K562 (cell line): ENCODE measurements around the gene FKBP2. TPM values are rescaled to one million over a fixed set of nuclear protein-coding genes. Genes with fewer than 3 reads are reported as not detected.
A peak's percentile ranks its signal among the peaks of the same experiment; 100 is the strongest.

Experiments used
- CTBP1 ChIP-seq: fragments of 450-650 bp; IDR thresholded peaks from 2 replicates; pipeline ENCODE4 v1.6.1; 2016; ENCODE audit warnings: borderline replicate concordance
- FOXM1 ChIP-seq, 2 experiments: fragments of 450-650 bp in 1 of 2; sonication (generic) in 1 of 2; formaldehyde crosslinking in 1 of 2; IDR thresholded peaks; 2 replicates each; pipeline versions ENCODE4 v1.6.1 to v1.9.0; 2017 to 2022; ENCODE audit warnings: low read depth in 2 of 2, mild to moderate bottlenecking in 2 of 2, missing genetic modification reagents in 1 of 2, moderate library complexity in 1 of 2
- KDM5B ChIP-seq: fragments of 200-600 bp; sonication (generic); IDR thresholded peaks from 2 replicates; pipeline ENCODE4 v1.6.1; 2012; ENCODE audit warnings: low read depth, mild to moderate bottlenecking, moderate library complexity, low read length, control low read depth, inconsistent platforms; ENCODE audit not compliant: insufficient replicate concordance
- MEF2D ChIP-seq: conservative IDR thresholded peaks from 2 replicates; pipeline ENCODE4 v1.6.1; 2016; ENCODE audit warnings: low read depth, missing genetic modification characterization, missing compliant biosample characterization
- MTA3 ChIP-seq: fragments of 450-650 bp; formaldehyde crosslinking; IDR thresholded peaks from 2 replicates; pipeline ENCODE4 v1.6.1; 2017; ENCODE audit warnings: mild to moderate bottlenecking, borderline replicate concordance
- NCOA1 ChIP-seq: fragments of 450-650 bp; IDR thresholded peaks from 2 replicates; pipeline ENCODE4 v1.6.1; 2016; ENCODE audit warnings: low read depth
- NONO ChIP-seq, 2 experiments: fragments of 200-400 bp in 1 of 2; fragments of 450-650 bp in 1 of 2; formaldehyde crosslinking in 1 of 2; IDR thresholded peaks; 2 replicates each; pipeline ENCODE4 v1.6.1; 2017; ENCODE audit warnings: low read depth in 2 of 2, mild to moderate bottlenecking in 2 of 2, moderate library complexity in 2 of 2, low read length in 1 of 2
- POLR2G ChIP-seq: fragments of 200-400 bp; formaldehyde crosslinking; IDR thresholded peaks from 2 replicates; pipeline ENCODE4 v1.6.1; 2017; ENCODE audit warnings: low read depth, mild to moderate bottlenecking, antibody characterized with exemption, low read length, moderate library complexity
- RB1 ChIP-seq: fragments of 450-650 bp; IDR thresholded peaks from 2 replicates; pipeline ENCODE4 v1.6.1; 2017; ENCODE audit warnings: low read depth, mild to moderate bottlenecking
- SIN3A ChIP-seq, 2 experiments: fragments of 150-350 bp in 1 of 2; IDR thresholded peaks; 2 replicates each; pipeline ENCODE4 v1.6.1; 2011 to 2016; ENCODE audit warnings: borderline replicate concordance in 2 of 2, low read depth in 2 of 2, low read length in 2 of 2, mild to moderate bottlenecking in 2 of 2, moderate library complexity in 2 of 2; ENCODE audit not compliant: control insufficient read depth in 1 of 2
- SMARCA4 ChIP-seq: fragments of 450-650 bp; IDR thresholded peaks from 2 replicates; pipeline ENCODE4 v1.6.1; 2016
- ZBTB7A ChIP-seq: IDR thresholded peaks from 2 replicates; pipeline ENCODE4 v1.6.1; 2011; ENCODE audit warnings: low read depth, mild to moderate bottlenecking, low read length, moderate library complexity, borderline replicate concordance; ENCODE audit not compliant: control insufficient read depth
- ZC3H4 ChIP-seq: sonication (generic); formaldehyde crosslinking; IDR thresholded peaks from 2 replicates; pipeline ENCODE4 v1.9.0; 2021; ENCODE audit warnings: missing genetic modification reagents, borderline replicate concordance
- ZNF583 ChIP-seq: fragments of 250-450 bp; sonication (Bioruptor Pico); IDR thresholded peaks from 2 replicates; pipeline ENCODE4 v1.4.0; 2020
- ZNF589 ChIP-seq: fragments of 200-800 bp; sonication (Bioruptor generic); IDR thresholded peaks from 2 replicates; pipeline ENCODE4 v1.6.1; 2016; ENCODE audit warnings: low read depth, missing genetic modification characterization, missing compliant biosample characterization
- polyA plus RNA-seq, 8 experiments: library from polyadenylated mRNA; depleted of rRNA in 4 of 8; stranded (reverse) in 5 of 8; unstranded in 3 of 8; fragments of >200 nt; fragmentation: Nextera tagmentation in 2 of 8; fragmentation: Illumina TruSeq in 1 of 8; extraction: Ambion mirVana in 2 of 8; extraction: Trizol in 1 of 8; gene quantifications; 2 replicates each; pipeline versions ENCODE4 v1.2.1 to v1.2.3, GENCODE V29; 2011 to 2014; ENCODE audit warnings: inconsistent platforms in 1 of 8, missing spikeins in 1 of 8
- total RNA-seq, 7 experiments: library from RNA; depleted of rRNA in 6 of 7; stranded (reverse); fragments of >200 nt in 6 of 7; fragmentation: Illumina TruSeq in 2 of 7; extraction: Trizol in 2 of 7; gene quantifications; 2 replicates each; pipeline versions ENCODE4 v1.2.1 to v1.2.3, GENCODE V29; 2011 to 2021; ENCODE audit warnings: low replicate concordance in 1 of 7
- TF ChIP-seq, protein P1 (sequence below): fragments of 200-800 bp; sonication (Bioruptor generic); IDR thresholded peaks from 2 replicates; pipeline ENCODE4 v1.6.1; 2017; ENCODE audit warnings: missing genetic modification characterization, missing compliant biosample characterization
- TF ChIP-seq, protein P2 (sequence below): fragments of 250-450 bp; sonication (Bioruptor Pico); IDR thresholded peaks from 2 replicates; pipeline ENCODE4 v1.4.0; 2020; ENCODE audit warnings: mild to moderate bottlenecking
- TF ChIP-seq, protein P3 (sequence below), 3 experiments: fragments of 200-800 bp in 1 of 3; sonication (Bioruptor generic) in 1 of 3; sonication (generic) in 1 of 3; formaldehyde crosslinking in 1 of 3; IDR thresholded peaks; 2 replicates each; pipeline versions ENCODE4 v1.6.1 to v1.8.0; 2016 to 2022; ENCODE audit warnings: mild to moderate bottlenecking in 2 of 3, missing compliant biosample characterization in 2 of 3, missing genetic modification characterization in 2 of 3, missing genetic modification reagents in 1 of 3
- TF ChIP-seq, protein P4 (sequence below): fragments of 250-450 bp; sonication (Bioruptor Pico); IDR thresholded peaks from 2 replicates; pipeline ENCODE4 v1.9.0; 2021; ENCODE audit warnings: mild to moderate bottlenecking, inconsistent platforms

The FKBP2 gene
- total and polyA plus RNA-seq, 9 of the 15 experiments (the other 6 are each of a cell fraction or from before 2014, with no cell fraction given), result 3.5 to 151 (median 58.1) TPM

DNA sequence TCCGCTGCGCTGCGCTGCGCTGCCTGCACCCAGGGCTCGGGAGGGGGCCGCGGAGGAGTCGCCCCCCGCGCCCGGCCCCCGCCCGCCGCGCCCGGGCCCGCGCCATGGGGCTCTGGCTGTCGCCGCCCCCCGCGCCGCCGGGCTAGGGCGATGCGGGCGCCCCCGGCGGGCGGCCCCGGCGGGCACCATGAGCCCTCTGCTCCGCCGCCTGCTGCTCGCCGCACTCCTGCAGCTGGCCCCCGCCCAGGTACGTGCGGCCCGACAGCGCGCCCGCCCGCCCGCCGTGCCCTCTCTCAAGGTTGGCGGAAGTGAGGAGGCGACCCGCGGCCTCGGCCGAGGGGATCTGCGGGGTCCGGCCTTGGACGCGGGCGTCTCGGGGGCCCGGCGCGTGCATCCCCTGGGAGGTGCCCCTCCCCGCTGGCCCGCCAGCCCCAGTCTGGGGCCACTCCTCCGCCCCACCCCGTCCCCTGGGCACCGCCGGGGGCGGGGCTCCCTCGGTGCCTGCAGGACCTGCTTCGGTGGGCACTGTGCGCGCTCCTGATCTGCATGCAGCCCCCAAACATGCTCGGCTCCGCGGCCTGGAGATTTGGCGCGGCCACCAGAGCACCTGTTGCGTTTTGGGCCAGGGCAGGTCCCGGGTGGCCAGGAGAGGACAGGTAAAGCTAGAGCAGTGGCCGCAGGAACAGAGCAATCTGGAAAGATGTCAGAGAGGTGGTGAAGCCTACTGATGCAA, 6.1 kb upstream of the FKBP2 start (continued):
- TF ChIP-seq SIN3A (IDR thresholded peaks at IDR 0.05; ENCODE audit: borderline replicate concordance in 2 of 2, control insufficient read depth in 1 of 2, low read depth in 2 of 2, low read length in 2 of 2), result peak in 1 of 2 experiments; percentile 41; a peak in 1 of 4 replicates
- TF ChIP-seq ZNF583 (CRISPR knock-in tag), result 0 out of 2 replicates have a peak, but pooled peaks have one; percentile 58
- TF ChIP-seq, protein P1, sequence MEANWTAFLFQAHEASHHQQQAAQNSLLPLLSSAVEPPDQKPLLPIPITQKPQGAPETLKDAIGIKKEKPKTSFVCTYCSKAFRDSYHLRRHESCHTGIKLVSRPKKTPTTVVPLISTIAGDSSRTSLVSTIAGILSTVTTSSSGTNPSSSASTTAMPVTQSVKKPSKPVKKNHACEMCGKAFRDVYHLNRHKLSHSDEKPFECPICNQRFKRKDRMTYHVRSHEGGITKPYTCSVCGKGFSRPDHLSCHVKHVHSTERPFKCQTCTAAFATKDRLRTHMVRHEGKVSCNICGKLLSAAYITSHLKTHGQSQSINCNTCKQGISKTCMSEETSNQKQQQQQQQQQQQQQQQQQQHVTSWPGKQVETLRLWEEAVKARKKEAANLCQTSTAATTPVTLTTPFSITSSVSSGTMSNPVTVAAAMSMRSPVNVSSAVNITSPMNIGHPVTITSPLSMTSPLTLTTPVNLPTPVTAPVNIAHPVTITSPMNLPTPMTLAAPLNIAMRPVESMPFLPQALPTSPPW, result peak; percentile 79
- peak; percentile 73; the same call in 1 of the 2 replicates for TF ChIP-seq ZC3H4
- TF ChIP-seq, protein P2, sequence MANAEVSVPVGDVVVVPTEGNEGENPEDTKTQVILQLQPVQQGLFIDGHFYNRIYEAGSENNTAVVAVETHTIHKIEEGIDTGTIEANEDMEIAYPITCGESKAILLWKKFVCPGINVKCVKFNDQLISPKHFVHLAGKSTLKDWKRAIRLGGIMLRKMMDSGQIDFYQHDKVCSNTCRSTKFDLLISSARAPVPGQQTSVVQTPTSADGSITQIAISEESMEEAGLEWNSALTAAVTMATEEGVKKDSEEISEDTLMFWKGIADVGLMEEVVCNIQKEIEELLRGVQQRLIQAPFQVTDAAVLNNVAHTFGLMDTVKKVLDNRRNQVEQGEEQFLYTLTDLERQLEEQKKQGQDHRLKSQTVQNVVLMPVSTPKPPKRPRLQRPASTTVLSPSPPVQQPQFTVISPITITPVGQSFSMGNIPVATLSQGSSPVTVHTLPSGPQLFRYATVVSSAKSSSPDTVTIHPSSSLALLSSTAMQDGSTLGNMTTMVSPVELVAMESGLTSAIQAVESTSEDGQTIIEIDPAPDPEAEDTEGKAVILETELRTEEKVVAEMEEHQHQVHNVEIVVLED (CRISPR knock-in tag), result no peak
- TF ChIP-seq, protein P3, sequence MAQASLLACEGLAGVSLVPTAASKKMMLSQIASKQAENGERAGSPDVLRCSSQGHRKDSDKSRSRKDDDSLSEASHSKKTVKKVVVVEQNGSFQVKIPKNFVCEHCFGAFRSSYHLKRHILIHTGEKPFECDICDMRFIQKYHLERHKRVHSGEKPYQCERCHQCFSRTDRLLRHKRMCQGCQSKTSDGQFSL (CRISPR knock-in tag; IDR thresholded peaks at IDR 0.05), result no peak
- TF ChIP-seq, protein P3 (tag; IDR thresholded peaks at IDR 0.05), result 0 out of 4 replicates have a peak, but pooled peaks of 1 of the 2 experiments have one; percentile 57
- TF ChIP-seq ZNF589 (CRISPR knock-in tag), result no peak
- no peak for TF ChIP-seq MEF2D (tag)
- peak; percentile 27 for TF ChIP-seq KDM5B
- TF ChIP-seq, protein P4, sequence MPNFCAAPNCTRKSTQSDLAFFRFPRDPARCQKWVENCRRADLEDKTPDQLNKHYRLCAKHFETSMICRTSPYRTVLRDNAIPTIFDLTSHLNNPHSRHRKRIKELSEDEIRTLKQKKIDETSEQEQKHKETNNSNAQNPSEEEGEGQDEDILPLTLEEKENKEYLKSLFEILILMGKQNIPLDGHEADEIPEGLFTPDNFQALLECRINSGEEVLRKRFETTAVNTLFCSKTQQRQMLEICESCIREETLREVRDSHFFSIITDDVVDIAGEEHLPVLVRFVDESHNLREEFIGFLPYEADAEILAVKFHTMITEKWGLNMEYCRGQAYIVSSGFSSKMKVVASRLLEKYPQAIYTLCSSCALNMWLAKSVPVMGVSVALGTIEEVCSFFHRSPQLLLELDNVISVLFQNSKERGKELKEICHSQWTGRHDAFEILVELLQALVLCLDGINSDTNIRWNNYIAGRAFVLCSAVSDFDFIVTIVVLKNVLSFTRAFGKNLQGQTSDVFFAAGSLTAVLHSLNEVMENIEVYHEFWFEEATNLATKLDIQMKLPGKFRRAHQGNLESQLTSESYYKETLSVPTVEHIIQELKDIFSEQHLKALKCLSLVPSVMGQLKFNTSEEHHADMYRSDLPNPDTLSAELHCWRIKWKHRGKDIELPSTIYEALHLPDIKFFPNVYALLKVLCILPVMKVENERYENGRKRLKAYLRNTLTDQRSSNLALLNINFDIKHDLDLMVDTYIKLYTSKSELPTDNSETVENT (CRISPR knock-in tag), result peak; percentile 21; the same call in 1 of the 2 replicates
- TF ChIP-seq NONO (IDR thresholded peaks at IDR 0.05; ENCODE audit: low read depth in 2 of 2, low read length in 1 of 2), result 0 out of 4 replicates have a peak, but pooled peaks of 1 of the 2 experiments have one; percentile 44
- TF ChIP-seq CTBP1, result peak; percentile 35; the same call in 1 of the 2 replicates
- no peak for TF ChIP-seq SMARCA4
- TF ChIP-seq POLR2G, result peak; percentile 67
- TF ChIP-seq NCOA1, result no peak
- TF ChIP-seq ZBTB7A, result peak; percentile 26; the same call in 1 of the 2 replicates
- peak; percentile 48; the same call in 1 of the 2 replicates for TF ChIP-seq RB1
- TF ChIP-seq MTA3, result 0 out of 2 replicates have a peak, but pooled peaks have one; percentile 20
- no peak for TF ChIP-seq FOXM1 (IDR thresholded peaks at IDR 0.05; ENCODE audit: low read depth)
- TF ChIP-seq FOXM1 (CRISPR knock-in tag; IDR thresholded peaks at IDR 0.05; ENCODE audit: low read depth), result 0 out of 2 replicates have a peak, but pooled peaks have one; percentile 10
